ACHN (cell line): ENCODE measurements around the gene KSR2.
"Not testable (repeated sequence)": the region's sequence is repeated elsewhere in the genome, so short reads cannot be mapped to it uniquely, and the experiment has no call there.

Experiments used
- DNase-seq: peaks from one replicate; pipeline ENCODE4 v3.0.0-alpha.2; 2015
- in situ Hi-C: cut with HindIII; loops from 2 replicates; pipeline ENCODE4 v1.10.0; 2017; ENCODE audit warnings: low sequenced_read_pairs, low pct_ligation_motif_present, low pct_unique_long_range_greater_than_20kb

The KSR2 gene

DNA sequence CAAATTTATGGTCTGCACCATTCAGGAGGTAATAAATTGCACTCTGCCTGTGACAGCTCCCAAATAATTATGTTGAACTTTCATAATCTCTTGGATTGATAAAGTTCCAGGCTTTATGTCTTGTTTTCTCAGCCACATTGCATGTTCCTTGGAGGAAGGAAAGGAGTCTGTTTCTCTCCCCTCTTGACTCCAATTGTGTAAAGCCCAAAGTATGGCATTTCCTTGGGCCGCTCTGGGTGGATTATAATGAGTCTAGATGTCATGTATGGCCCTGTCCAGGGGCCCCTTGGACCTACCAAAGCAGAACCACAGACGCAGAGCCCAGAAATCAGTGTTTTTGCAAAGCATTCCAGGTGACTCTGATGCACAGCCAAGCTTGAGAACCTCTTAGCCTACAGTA, 160.8 kb downstream of the KSR2 start:
- in situ Hi-C loops: no loop called here
- no peak for DNase-seq

DNA sequence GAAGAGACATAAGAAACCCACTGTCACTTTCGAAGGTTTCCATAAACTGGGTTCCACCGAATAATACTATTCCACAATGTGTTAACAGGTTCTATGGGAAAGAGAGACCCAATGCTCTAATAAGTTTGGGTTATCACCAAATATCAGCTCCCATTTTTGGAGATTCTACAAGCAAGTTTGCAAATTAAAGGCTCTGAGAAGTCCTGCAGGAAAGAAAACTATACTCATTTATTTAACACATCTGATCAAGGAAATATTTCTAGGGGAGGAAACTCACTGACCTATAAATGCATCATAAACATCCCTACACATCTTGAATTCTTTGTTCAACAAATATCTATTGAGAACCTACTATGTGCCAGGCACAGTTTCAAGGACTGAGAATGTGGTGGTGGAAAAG, 161.4 kb downstream of the KSR2 start:
- no peak for DNase-seq
- in situ Hi-C loops: no loop called here

DNA sequence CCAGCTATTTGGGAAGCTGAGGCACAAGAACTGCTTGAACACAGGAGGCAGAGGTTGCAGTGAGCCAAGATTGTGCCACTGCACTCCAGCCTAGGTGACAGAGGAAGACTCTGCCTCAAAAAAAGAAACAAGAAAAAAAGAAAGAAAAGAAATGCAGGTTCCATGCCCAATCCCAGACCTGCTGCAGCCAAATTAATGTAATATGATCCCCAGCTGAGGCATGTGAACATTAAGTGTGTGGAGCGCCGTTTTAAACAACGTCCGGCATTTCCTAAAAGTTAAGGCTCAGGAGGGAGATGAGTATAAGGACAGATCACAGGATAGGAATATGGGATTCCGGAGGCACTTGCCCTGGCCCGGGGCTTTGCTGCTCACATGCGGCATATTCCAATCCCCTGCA, 162.9 kb downstream of the KSR2 start:
- DNase-seq: no peak
- in situ Hi-C loops: no loop called here

DNA sequence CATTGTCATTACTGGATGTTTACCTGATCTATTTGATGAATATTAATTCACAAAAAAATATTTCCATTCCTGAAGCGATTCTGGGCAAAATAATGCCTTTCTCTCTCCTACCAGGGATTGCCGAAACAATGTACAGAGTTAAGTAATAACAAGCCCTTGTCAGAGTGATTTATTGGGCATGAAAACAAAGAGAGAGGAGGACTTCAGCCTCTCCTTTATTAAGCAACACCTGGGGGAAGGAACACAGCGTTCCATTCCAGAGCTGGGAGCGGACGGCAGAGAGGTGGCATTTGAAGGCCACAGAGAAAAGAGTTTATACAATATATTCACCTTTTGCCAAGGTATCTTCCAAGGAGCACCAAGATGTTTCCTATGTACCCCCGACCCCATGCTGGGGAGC, 165.8 kb downstream of the KSR2 start:
- no peak for DNase-seq
- in situ Hi-C loops: no loop called here

DNA sequence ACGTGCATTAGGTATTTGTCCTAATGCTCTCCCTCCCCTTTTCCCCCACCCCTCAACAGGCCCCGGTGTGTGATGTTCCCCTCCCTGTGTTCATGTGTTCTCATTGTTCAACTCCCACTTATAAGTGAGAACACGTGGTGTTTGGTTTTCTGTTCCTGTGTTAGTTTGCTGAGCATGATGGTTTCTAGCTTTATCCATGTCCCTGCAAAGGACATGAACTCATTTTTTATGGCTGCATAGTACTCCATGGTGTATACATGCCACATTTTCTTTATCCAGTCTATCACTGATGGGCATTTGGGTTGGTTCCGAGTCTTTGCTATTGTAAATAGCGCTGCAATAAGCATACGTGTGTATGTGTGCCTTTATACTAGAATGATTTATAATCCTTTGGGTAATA, 168.1 kb downstream of the KSR2 start:
- in situ Hi-C loops, DNase-seq: not testable (repeated sequence)

DNA sequence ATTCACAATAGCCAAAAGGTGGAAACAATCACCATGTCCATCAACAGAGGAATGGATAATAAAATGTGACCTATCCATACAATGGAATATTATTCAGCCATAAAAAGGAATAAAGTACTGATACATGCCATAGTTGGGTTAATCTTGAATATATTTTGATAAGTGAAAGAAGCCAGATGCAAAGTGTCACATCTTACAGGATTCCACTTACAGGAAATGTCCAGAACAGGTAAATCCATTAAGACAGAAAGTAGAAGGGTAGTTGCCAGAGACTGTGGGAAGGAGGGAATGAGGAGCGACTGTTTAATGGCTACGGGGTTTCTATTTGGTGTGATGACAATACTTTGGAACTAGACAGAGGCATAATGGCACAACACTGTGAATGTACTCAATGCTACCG, 171.6 kb downstream of the KSR2 start:
- in situ Hi-C loops: no loop called here
- DNase-seq: no peak

DNA sequence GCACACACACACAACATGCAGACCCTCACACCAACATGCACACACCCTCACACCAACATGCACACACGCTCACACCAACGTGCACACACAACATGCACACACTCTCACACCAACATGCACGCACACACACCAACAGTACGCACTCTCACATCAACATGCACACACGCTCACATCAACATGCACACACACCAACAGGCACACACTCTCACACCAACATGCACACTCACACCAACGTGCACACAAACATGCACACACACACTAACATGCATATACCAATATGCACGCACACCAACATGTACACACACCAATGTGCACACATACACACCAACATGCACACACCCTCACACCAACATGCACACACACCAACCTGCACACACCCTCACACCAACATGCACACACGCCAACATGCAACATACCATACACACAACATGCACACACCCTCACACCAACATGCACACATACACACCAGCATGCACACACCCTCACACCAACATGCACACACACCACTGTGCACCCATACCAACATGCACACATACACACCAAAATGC, 175.8 kb downstream of the KSR2 start:
- in situ Hi-C loops: no loop called here
- DNase-seq: no peak

DNA sequence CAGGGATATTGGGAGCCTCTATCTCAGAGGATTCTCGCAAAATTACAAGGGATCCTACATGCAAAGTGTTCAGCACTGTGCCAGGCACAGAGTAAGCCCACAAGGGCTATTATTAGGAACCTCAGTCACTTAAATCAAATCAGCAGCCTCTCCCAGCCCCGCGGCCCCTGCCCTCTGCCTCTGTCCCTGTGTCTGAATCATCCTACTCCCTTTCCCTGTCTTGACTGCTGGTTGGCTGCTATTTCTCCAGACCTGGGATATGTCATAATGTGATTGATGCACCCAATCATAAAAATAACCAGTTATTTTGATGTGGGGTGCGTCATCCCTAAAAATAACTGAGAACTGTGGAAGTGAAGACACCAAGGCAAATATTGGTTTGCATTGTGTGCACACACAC, 176.3 kb downstream of the KSR2 start:
- in situ Hi-C loops: no loop called here
- DNase-seq: no peak

DNA sequence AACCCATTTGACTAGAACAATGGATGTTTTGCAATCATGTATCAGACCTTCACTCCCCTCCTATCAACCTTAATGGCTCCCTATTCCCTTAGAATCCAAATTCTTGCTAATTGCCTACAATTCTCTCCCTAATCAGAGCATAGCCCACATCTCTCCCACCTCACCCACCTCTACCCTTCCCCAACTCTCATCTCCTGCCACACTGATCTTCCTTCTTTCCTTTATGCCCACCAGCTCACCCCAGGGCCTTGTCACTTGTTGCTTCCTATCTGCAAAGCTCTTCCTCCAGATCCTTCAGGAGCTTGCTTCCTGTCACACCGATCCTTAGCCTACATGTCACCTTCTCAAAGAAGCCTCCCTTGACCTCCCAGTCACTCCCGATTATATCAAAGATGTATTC, 177.8 kb downstream of the KSR2 start:
- no peak for DNase-seq
- in situ Hi-C loops: no loop called here

DNA sequence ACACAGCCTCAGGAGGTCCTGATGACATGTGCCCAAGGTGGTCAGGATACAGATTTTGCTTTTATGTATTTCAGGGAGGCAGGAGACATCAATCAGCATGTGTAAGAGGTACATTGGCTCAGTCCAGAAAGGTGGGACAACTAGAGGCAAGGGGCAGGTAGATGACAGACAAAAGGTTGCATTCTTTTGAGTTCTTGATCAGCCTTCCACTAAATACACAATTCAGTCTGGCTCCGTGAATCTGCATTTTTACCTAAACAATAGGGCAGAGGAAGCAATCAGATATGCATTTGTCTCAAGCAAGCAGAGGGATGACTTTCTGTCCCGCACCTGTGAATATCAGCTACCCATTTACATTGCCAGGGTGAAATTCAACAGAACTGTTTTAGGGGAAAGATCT, 178.6 kb downstream of the KSR2 start:
- in situ Hi-C loops: no loop called here
- no peak for DNase-seq

DNA sequence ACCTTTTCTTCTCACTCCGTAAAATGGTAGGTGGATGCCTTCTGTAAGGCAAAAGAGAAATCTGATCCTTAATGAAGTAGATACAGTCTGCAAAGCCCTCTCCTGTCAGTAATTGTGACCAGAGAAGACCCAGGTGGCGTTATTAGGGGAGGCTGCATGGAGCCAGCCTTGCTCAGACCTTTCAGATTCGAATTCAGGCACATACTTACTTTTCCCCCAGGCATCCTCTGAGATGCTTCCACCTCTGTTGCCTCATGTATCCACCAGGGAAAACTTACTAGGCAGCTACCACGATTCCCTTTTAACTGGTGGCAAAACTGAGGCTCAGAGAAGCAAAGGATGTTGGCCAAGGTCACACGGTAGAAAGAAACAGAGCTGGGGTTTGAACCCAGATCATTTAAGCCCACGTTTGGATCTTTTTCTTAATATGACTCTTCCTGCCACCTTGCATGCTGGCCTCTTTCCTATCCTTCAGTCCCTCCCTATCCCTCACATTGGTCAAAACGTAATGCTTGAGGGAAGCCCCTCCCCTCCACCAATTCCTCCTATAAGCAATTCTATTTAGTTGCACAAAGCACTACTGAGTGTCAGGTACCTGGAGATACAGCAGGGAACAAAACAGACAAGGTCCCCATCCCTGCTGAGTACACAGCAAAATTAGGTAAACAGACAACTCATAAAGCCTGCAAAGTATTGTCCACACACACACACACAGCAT, 179.4 kb downstream of the KSR2 start:
- in situ Hi-C loops: no loop called here
- DNase-seq: no peak

DNA sequence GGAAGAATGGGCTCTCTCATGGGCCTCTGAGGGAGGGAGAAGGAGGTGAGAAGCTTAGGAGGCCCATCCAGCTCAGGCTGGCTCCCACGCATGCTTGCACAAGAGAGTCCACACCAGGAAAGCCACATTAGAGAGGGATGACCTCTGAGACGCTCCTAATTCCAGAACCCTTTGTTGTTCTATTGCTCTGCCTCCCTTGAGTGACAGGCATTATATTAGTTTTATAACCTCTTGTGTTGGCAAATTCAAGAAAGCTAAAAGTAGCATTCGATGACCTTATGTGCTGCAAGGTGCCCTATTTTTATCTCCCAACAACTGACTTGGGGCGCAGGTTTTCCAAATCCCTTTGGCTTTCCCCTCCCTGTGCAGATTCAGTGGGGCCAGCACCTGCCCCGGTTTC, 190.1 kb downstream of the KSR2 start:
- in situ Hi-C loops: no loop called here
- DNase-seq: no peak

DNA sequence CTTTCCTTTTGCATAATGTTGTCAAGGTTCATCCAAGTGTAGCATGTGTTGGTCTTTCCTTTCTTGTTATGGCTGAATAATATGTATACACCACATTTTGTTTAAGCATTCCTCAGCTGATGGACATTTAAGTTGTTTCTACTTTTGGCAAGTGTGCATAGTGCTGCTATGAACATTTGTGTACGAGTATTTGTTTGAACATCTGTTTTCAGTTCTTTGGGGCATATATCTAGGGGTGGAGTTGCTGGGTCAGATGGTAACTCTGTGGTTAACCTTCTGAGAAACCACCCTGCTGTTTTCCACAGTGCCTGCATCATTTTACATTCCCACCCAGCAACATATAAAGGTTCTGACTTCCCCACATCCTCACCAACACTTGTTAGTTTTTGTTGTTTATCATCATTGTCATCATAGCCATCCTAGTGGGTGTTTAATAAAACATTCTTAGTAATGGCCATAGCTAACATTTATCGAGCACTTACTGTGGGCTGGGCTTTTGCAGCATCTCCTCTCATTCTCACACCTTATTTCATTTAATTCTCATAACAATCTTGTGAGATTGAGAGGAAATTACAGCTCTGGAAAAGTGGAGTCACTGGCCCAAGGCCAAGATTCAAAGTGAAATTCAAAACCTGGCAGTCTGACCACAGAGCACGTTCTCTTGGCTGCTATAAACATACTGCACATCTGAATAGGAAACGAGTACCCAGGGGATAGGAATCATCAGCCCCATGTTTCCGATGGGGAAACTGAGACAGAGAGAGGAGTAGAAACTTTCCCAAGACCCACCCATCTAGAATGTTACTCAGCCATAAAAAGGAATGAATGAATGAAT, 193.6 kb downstream of the KSR2 start:
- no peak for DNase-seq

DNA sequence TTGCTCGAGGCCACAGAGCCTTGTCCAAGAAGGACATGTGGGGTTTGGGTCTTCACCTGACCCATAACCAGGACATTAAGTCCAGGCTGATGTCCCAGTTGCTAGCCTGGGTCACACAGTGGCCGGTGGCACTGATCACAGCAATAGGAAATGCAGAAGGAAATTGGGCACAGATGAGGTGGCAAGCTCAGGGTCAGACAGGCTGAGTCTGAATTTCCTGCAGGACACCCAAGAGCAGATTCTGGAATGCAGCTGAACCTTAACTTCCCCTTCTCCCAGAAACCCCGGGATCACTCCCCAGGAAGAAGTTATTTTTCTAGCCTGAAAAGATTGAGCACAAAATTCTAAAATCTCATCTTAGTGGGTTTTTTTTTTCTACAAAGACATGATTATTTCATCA, 199.9 kb downstream of the KSR2 start:
- no peak for DNase-seq
- in situ Hi-C loops: no loop called here

More for the DNA sequence above, 193.6 kb downstream of the KSR2 start:
- in situ Hi-C loops: no loop called here

DNA sequence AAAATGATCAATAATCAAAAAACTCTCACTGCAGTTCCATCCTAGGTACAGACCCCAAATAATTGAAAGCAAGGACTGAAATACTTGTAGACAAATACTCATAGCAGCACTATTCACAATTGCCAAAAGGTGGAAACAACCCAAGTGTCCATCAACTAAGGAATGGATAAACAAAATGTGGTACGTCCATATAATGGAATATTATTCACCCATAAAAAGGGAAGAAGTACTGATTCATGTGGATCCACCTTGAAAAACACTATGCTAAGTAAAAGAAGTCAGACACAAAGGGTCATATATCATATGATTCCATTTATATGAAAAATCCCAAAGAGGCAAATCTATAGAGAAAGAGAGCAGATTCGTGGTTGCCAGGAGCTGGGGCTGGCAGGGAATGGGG, 202.8 kb downstream of the KSR2 start:
- in situ Hi-C loops: no loop called here
- no peak for DNase-seq

DNA sequence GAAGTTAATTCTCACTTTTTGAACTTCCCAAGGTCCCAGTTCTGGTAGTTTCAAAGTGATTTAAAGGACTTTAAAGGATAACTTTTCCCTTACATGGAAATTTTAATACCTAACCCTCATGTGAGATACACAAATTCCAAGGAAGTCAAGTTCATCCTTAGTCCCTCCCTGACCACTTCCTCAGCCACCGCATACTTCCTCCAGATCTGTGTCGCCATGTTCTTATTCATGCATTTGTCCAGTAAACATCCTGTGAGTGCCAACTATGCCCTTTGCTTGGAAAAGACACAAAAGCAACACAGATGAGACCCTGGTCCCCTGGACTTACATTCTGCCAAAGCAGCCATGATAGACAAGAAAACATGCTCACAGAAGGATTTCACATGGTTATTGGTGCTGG, 206.6 kb downstream of the KSR2 start:
- in situ Hi-C loops: no loop called here

DNA sequence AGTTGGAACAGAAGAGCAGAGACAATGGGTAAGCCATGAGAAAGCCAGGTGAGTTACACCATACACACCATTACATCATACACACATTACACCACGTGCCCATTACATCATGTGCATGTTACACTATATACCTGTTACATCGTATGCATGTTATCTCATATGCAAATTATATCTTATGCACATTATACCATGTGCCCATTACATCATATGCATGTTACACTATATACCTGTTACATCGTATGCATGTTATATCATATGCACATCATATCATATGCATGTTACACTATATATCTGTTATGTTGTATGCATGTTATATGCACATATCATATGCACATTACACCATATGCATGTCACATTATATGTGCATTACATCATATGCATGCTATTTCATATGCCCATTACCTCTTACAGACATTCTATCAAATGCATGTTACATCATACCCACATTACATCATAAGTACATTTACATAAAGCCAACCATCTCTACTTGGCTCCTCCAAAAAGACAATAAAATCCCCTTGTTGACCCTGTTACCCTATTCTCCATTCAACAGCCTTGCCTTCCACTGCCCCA, 207.2 kb downstream of the KSR2 start:
- in situ Hi-C loops: no loop called here

More for the DNA sequence above, 206.6 kb downstream of the KSR2 start:
- DNase-seq: no peak

DNA sequence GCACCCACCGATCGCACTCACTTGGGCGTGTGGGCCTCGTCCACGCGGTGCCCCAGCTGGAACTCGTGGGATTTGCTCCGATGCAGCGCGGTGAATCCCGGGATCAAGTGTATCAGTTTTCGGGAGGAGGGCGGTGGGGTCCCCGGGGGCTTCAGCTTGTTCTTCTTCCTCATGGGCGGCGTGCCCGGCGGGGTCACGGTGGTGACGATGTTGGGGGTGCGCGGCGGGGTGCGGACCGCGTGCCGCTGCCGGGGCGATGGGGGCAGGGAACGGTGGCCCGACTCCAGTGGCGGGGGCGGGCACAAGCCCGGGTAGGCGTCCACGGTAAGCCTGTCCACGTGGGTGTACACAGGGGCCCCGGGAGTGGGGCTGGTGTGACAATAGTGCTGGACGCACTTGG, 207.8 kb downstream of the KSR2 start:
- in situ Hi-C loops: no loop called here
- DNase-seq: no peak

More for the DNA sequence above, 207.2 kb downstream of the KSR2 start:
- no peak for DNase-seq

DNA sequence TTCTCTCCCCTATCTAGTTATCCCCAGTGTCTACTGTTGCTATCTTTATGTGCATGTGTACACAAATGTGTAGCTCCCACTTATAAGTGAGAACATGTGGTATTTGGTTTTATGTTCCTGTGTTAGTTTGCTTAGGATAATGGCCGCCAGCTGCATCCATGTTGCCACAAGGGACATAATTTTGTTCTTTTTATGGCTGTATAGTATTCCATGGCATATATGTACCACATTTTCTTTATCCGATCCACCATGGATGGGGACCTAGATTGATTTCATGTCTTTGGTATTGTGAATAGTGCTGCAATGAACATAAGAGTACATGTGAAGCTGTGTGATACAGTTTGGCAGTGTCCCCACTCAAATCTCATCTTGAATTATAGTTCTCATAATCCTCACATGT, 218.1 kb downstream of the KSR2 start:
- DNase-seq: no peak
- in situ Hi-C loops: no loop called here
